Measurements from ENCODE around the gene CYP4B1. TPM values are rescaled to one million over a fixed set of nuclear protein-coding genes. Genes with fewer than 3 reads are reported as not detected.
"Not testable (repeated sequence)": the region's sequence is repeated elsewhere in the genome, so short reads cannot be mapped to it uniquely, and the experiment has no call there.

The CYP4B1 gene
- total RNA-seq, result not detected

DNA sequence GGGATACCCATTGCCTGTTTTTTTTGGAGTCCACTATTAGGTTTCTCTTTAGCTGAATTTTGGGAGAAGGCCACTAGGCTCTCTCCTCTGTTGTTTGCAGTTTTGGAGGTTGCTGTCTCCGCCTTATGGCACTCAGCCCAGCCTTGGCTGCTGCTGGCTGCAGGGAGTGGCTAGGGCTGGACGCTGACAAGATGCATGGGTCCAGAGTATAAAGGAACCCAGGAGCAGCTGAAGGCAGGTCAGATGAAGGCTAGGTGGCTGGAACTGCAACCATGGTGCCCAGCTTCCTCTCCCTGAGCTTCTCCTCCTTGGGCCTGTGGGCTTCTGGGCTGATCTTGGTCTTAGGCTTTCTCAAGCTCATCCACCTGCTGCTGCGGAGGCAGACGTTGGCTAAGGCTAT is at the start of gene CYP4B1:
TSS of gene CYP4B1 (plus strand) at position 237 of the 400 bp plus-strand sequence. CDS start at position 273, 36 bp downstream.
- no peaks in the 10 kb centered on the region for H3K9me3 ChIP-seq (ENCODE audit: control insufficient read depth in 3 of 3, low read length in 3 of 3)
- H3K4me3 ChIP-seq (ENCODE audit: low read length in 3 of 3), result peak within 1 kb of the TSS; percentile 21 to 61 (median 49)

DNA sequence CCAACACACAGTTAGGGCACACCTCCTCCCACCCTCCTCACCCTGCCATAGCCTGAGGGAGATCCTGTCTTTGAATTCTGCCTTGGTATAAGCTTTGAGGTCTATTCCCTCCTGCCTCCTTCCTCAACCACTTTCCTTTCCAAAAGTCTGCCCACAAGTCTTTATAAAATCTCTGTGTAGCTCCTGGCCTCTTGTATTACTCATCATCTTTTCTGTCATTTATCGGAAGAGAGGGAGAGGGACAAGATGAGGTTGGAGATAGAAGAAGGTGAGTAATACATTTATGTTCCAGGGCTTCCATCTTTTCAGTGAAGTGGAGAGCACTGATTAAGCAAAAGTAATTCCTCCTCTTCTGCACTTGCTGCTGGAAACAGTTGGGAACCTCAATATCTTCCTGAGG is 49.4 kb upstream of the CYP4B1 start:
- H3K27me3 ChIP-seq (ENCODE audit: control insufficient read depth in 3 of 3, insufficient read depth in 3 of 3, low read length in 3 of 3), result peaks cover 3 to 12% (median 9%) of the 10 kb centered on the region in 3 donors
- H3K9me3 ChIP-seq (ENCODE audit: control insufficient read depth in 3 of 3, low read length in 3 of 3), result no peaks in the 10 kb centered on the region
- H3K4me1 ChIP-seq (ENCODE audit: control insufficient read depth in 3 of 3, insufficient read depth in 3 of 3, low read length in 3 of 3), result peaks cover 0 to 2% (median 0%) of the 10 kb centered on the region in 3 donors
- H3K36me3 ChIP-seq (ENCODE audit: control insufficient read depth in 3 of 3, insufficient read depth in 3 of 3, low read length in 3 of 3), result no peaks in the 10 kb centered on the region
- no peak overlapping the region for H3K9ac ChIP-seq (ENCODE audit: low read depth in 1 of 3, low read length in 3 of 3)
- H3K4me3 ChIP-seq (ENCODE audit: low read length in 3 of 3), result no peak overlapping the region
- H3K27ac ChIP-seq (ENCODE audit: low read depth, low read length), result no peak overlapping the region

More for the DNA sequence above, at the start of gene CYP4B1:
- no peaks in the 10 kb centered on the region for H3K36me3 ChIP-seq (ENCODE audit: control insufficient read depth in 3 of 3, insufficient read depth in 3 of 3, low read length in 3 of 3)
- peak within 1 kb of the TSS in 1 of 3 donors; percentile 50 for H3K9ac ChIP-seq (ENCODE audit: low read depth in 1 of 3, low read length in 3 of 3)
- H3K27ac ChIP-seq (ENCODE audit: low read depth, low read length), result no peak within 1 kb of the TSS
- peaks cover 0 to 5% (median 0%) of the 10 kb centered on the region in 3 donors for H3K27me3 ChIP-seq (ENCODE audit: control insufficient read depth in 3 of 3, insufficient read depth in 3 of 3, low read length in 3 of 3)
- H3K4me1 ChIP-seq (ENCODE audit: control insufficient read depth in 3 of 3, insufficient read depth in 3 of 3, low read length in 3 of 3), result peaks cover 0 to 10% (median 9%) of the 10 kb centered on the region in 3 donors

DNA sequence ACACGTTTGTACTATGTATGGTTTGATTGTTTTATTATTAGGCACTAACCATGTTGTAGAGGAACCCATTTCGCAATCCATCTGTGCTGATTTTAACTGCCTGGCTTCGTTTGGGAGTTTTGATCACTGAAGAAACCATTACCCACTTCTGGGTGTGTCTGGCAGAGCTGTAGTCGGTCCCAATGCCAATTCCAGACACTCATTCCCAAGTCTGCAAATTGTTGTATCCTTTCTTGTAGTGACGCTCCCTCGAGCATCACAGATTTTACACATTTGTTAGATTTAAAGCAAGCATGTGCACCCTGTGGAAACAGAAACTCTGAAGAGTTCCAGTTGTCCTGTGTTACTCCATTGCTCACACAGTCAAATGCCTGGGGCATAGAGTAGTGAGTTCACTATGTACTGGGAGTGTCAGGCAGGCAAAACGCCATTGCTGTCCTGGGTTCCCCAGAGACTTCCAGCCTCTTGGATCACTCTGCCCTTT is 48.9 kb upstream of the CYP4B1 start:
- Histone ChIP-seq H3K36me3 (ENCODE audit: control insufficient read depth in 3 of 3, insufficient read depth in 3 of 3, low read length in 3 of 3) (no peaks in the 10 kb centered on the region), H3K4me1 (ENCODE audit: control insufficient read depth in 3 of 3, insufficient read depth in 3 of 3, low read length in 3 of 3) (peaks cover 0 to 2% (median 0%) of the 10 kb centered on the region in 3 donors), H3K4me3 (ENCODE audit: low read length in 3 of 3) (no peak overlapping the region), H3K9me3 (ENCODE audit: control insufficient read depth in 3 of 3, low read length in 3 of 3) (no peaks in the 10 kb centered on the region), H3K27ac (ENCODE audit: low read depth, low read length) (no peak overlapping the region), H3K9ac (ENCODE audit: low read depth in 1 of 3, low read length in 3 of 3) (no peak overlapping the region), H3K27me3 (ENCODE audit: control insufficient read depth in 3 of 3, insufficient read depth in 3 of 3, low read length in 3 of 3) (peaks cover 0 to 12% (median 9%) of the 10 kb centered on the region in 3 donors)

DNA sequence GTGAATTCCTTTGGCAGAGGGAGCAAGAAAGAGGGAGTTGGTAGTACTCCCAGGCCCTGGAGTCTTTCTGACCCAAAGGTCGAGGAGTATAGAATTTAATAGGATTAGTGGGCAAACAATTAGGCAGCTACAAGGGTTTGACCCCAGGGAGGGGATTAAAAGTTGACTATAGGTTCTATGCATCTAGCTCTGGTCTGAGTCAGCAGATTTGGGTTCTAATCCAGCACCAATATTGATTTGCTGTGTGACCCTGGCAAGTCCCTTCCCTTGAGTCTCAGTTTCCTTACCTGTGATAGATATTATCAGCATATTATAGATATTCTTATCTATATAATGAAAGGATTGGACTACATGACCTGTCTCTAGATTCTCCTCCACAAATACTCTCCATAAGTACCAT is 44.9 kb upstream of the CYP4B1 start:
- Histone ChIP-seq H3K36me3 (ENCODE audit: control insufficient read depth in 3 of 3, insufficient read depth in 3 of 3, low read length in 3 of 3) (no peaks in the 10 kb centered on the region), H3K27ac (ENCODE audit: low read depth, low read length) (no peak overlapping the region), H3K27me3 (ENCODE audit: control insufficient read depth in 3 of 3, insufficient read depth in 3 of 3, low read length in 3 of 3) (peaks cover 0 to 3% (median 0%) of the 10 kb centered on the region in 3 donors), H3K4me1 (ENCODE audit: control insufficient read depth in 3 of 3, insufficient read depth in 3 of 3, low read length in 3 of 3) (peaks cover 0 to 2% (median 0%) of the 10 kb centered on the region in 3 donors), H3K9me3 (ENCODE audit: control insufficient read depth in 3 of 3, low read length in 3 of 3) (no peaks in the 10 kb centered on the region), H3K9ac (ENCODE audit: low read depth in 1 of 3, low read length in 3 of 3) (no peak overlapping the region), H3K4me3 (ENCODE audit: low read length in 3 of 3) (no peak overlapping the region)

DNA sequence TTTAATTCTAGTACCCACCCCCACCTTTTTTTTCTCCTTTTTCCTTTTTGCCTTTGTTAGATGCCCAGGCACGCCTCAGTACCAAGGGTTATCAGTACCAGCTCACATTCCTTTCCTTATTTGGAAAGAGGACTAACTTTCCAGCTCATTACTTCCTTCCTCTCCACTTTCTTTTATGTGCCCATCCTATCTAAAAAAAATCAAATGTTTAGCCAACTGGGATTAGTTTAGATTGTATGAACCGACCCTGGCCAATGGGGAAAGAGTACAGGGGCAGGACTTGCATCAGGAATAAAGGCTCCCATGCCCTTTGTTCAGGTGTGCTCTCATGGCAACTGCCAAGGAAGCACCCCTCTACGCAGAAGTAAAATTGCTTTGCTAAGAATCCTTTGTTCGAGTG is 44.1 kb upstream of the CYP4B1 start:
- not testable (repeated sequence) for H3K9me3 ChIP-seq (ENCODE audit: control insufficient read depth in 3 of 3, low read length in 3 of 3); H3K27me3 ChIP-seq (ENCODE audit: control insufficient read depth in 3 of 3, insufficient read depth in 3 of 3, low read length in 3 of 3); H3K4me1 ChIP-seq (ENCODE audit: control insufficient read depth in 3 of 3, insufficient read depth in 3 of 3, low read length in 3 of 3); H3K9ac ChIP-seq (ENCODE audit: low read depth in 1 of 3, low read length in 3 of 3); H3K36me3 ChIP-seq (ENCODE audit: control insufficient read depth in 3 of 3, insufficient read depth in 3 of 3, low read length in 3 of 3); H3K27ac ChIP-seq (ENCODE audit: low read depth, low read length); H3K4me3 ChIP-seq (ENCODE audit: low read length in 3 of 3)

DNA sequence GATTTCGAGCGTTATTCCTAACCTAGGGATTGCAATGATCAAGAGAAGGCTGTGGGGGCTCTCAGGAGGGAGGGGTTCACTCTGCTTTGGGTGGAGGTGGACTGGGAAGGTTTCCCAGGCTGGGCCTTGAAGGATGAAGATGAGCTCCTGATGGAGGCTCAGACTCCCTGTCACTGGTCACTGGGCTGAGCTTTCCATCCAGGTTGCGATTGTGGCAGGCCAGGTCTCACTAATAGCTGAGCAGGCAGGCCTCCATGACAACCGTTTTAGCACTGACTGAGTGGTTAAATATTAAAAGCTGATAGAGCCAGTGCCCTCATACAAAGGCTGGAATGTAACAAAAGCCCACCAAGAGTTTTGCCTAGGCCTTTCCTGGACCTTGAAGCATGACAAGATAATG is 43.7 kb upstream of the CYP4B1 start:
- no peaks in the 10 kb centered on the region for H3K36me3 ChIP-seq (ENCODE audit: control insufficient read depth in 3 of 3, insufficient read depth in 3 of 3, low read length in 3 of 3)
- H3K4me1 ChIP-seq (ENCODE audit: control insufficient read depth in 3 of 3, insufficient read depth in 3 of 3, low read length in 3 of 3), result no peaks in the 10 kb centered on the region
- no peaks in the 10 kb centered on the region for H3K27me3 ChIP-seq (ENCODE audit: control insufficient read depth in 3 of 3, insufficient read depth in 3 of 3, low read length in 3 of 3)
- H3K27ac ChIP-seq (ENCODE audit: low read depth, low read length), result no peak overlapping the region
- H3K9ac ChIP-seq (ENCODE audit: low read depth in 1 of 3, low read length in 3 of 3), result no peak overlapping the region
- no peaks in the 10 kb centered on the region for H3K9me3 ChIP-seq (ENCODE audit: control insufficient read depth in 3 of 3, low read length in 3 of 3)
- no peak overlapping the region for H3K4me3 ChIP-seq (ENCODE audit: low read length in 3 of 3)

DNA sequence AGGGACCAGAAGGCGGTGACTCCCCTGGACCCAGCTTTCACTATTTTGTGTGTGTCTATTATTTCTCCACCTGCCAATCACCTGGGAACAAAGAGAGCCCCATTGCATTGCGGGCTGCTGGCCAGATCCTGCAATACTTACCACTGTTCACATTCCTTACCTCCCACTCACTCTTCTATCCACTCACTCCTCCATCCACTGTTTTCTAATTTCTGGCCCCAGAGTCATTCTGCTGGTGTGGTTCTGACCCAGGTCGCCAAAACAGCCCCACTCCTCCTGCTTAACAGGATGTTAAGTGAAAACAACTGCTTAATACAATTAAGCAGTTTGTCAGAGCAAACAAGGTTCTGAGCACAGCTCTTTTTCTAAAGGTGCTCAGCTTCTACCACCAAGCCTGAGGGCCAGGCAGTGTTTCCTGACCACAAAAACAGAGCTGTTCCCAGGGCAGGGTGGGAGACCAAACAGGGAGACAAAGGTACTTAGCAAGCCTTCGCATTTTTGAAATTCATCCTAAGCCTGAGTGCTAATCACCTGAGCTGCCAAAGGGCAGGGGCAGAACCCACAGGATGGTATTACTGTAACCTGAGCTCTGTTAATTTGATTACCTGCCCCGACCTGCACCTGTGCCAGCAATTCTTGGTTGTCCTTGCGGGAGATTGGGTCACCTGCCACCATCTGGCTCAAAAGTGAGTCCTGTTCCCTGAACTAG is 41.4 kb upstream of the CYP4B1 start:
- no peaks in the 10 kb centered on the region for H3K9me3 ChIP-seq (ENCODE audit: control insufficient read depth in 3 of 3, low read length in 3 of 3)
- no peaks in the 10 kb centered on the region for H3K36me3 ChIP-seq (ENCODE audit: control insufficient read depth in 3 of 3, insufficient read depth in 3 of 3, low read length in 3 of 3)
- H3K4me1 ChIP-seq (ENCODE audit: control insufficient read depth in 3 of 3, insufficient read depth in 3 of 3, low read length in 3 of 3), result no peaks in the 10 kb centered on the region
- no peak overlapping the region for H3K9ac ChIP-seq (ENCODE audit: low read depth in 1 of 3, low read length in 3 of 3)
- no peak overlapping the region for H3K4me3 ChIP-seq (ENCODE audit: low read length in 3 of 3)
- H3K27ac ChIP-seq (ENCODE audit: low read depth, low read length), result no peak overlapping the region
- peaks cover 0 to 3% (median 0%) of the 10 kb centered on the region in 3 donors for H3K27me3 ChIP-seq (ENCODE audit: control insufficient read depth in 3 of 3, insufficient read depth in 3 of 3, low read length in 3 of 3)

DNA sequence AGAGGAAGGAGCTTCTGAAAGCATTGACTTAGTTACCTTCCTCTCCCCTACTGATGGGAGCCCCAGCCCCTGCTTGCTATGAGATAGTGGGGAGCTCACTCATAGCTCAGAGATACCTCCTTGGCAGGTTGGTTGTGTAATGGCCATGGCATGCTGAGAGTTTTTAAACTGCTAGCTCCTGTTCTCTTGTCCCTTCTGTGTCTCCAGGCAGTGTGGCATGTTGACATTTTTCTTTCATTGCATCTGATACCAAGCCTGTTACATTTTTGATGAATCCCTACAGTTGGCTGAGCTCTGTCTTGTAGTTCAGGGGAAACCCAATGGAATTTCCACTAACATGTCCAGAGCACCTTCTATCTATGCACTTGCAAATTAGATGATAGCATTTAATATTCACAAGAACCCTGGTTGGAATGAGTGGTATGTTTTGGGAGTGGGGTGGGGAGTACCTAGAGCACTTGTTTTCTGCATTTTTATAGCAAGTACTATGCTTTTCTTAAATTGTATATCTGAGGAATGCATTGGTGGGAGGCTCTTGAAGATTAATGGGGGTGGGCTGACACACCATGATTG is 40.8 kb upstream of the CYP4B1 start:
- no peaks in the 10 kb centered on the region for H3K4me1 ChIP-seq (ENCODE audit: control insufficient read depth in 3 of 3, insufficient read depth in 3 of 3, low read length in 3 of 3)
- H3K36me3 ChIP-seq (ENCODE audit: control insufficient read depth in 3 of 3, insufficient read depth in 3 of 3, low read length in 3 of 3), result no peaks in the 10 kb centered on the region
- no peak overlapping the region for H3K4me3 ChIP-seq (ENCODE audit: low read length in 3 of 3)
- H3K27me3 ChIP-seq (ENCODE audit: control insufficient read depth in 3 of 3, insufficient read depth in 3 of 3, low read length in 3 of 3), result peaks cover 0 to 3% (median 0%) of the 10 kb centered on the region in 3 donors
- H3K9me3 ChIP-seq (ENCODE audit: control insufficient read depth in 3 of 3, low read length in 3 of 3), result no peaks in the 10 kb centered on the region
- H3K9ac ChIP-seq (ENCODE audit: low read depth in 1 of 3, low read length in 3 of 3), result no peak overlapping the region
- no peak overlapping the region for H3K27ac ChIP-seq (ENCODE audit: low read depth, low read length)

DNA sequence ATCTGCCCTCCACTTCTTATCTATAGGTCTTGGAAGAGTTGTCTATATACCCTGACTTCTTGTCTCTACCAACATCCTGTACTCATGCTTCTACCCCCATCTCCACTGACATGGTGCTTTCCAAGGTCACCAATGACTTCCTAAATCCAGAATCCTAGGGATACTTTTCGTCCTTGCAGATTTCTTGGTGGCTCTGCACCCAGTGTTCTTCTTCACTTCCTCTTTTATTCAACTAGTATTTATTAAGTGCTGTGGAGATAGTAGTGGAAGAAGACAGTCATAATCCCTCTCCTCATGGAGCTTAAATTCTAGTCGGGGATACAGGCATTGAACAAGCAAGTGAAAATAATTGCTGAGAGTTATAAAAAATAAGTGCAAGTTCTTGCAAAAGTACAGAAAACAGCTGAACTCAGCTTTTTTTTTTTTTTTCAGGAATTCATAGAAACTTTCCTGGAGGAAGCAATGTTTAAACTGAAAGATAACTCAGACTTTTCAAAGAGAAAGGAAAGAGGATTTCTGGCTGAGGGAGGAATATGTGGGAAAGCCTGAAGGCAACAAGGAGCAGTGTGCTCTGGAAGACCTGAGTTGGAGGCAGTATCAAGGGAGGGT is 38.2 kb upstream of the CYP4B1 start:
- Histone ChIP-seq H3K9me3 (ENCODE audit: control insufficient read depth in 3 of 3, low read length in 3 of 3) (no peaks in the 10 kb centered on the region), H3K27me3 (ENCODE audit: control insufficient read depth in 3 of 3, insufficient read depth in 3 of 3, low read length in 3 of 3) (peaks cover 0 to 3% (median 0%) of the 10 kb centered on the region in 3 donors), H3K9ac (ENCODE audit: low read depth in 1 of 3, low read length in 3 of 3) (no peak overlapping the region), H3K4me1 (ENCODE audit: control insufficient read depth in 3 of 3, insufficient read depth in 3 of 3, low read length in 3 of 3) (no peaks in the 10 kb centered on the region), H3K27ac (ENCODE audit: low read depth, low read length) (no peak overlapping the region), H3K36me3 (ENCODE audit: control insufficient read depth in 3 of 3, insufficient read depth in 3 of 3, low read length in 3 of 3) (no peaks in the 10 kb centered on the region), H3K4me3 (ENCODE audit: low read length in 3 of 3) (no peak overlapping the region)

DNA sequence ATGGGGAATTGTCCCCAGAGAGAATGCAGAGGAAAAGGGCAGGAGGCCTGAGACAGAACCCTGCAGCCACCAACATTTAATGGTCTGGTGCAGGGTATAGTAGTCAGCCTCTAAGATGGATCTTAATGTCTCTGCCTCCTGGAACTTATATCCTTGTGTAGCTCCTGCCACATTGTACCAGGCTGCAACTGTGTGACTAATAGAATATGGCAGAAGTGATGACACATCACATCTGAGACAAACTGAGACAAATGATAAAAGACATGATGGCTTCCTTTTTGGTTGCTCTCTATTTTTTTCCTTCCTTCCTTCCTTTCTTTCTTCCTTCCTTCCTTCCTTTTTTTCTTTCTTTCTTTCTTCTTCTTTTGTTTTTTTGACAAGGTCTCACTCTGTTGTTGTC is 37.1 kb upstream of the CYP4B1 start:
- Histone ChIP-seq H3K4me3 (ENCODE audit: low read length in 3 of 3) (no peak overlapping the region), H3K9me3 (ENCODE audit: control insufficient read depth in 3 of 3, low read length in 3 of 3) (no peaks in the 10 kb centered on the region), H3K27ac (ENCODE audit: low read depth, low read length) (no peak overlapping the region), H3K36me3 (ENCODE audit: control insufficient read depth in 3 of 3, insufficient read depth in 3 of 3, low read length in 3 of 3) (no peaks in the 10 kb centered on the region), H3K4me1 (ENCODE audit: control insufficient read depth in 3 of 3, insufficient read depth in 3 of 3, low read length in 3 of 3) (no peaks in the 10 kb centered on the region), H3K9ac (ENCODE audit: low read depth in 1 of 3, low read length in 3 of 3) (no peak overlapping the region), H3K27me3 (ENCODE audit: control insufficient read depth in 3 of 3, insufficient read depth in 3 of 3, low read length in 3 of 3) (peaks cover 0 to 3% (median 0%) of the 10 kb centered on the region in 3 donors)

Data from skeletal muscle tissue (tissue), 4 donors.